ENCODE data around the gene TTC33.

Gene TTC33

DNA sequence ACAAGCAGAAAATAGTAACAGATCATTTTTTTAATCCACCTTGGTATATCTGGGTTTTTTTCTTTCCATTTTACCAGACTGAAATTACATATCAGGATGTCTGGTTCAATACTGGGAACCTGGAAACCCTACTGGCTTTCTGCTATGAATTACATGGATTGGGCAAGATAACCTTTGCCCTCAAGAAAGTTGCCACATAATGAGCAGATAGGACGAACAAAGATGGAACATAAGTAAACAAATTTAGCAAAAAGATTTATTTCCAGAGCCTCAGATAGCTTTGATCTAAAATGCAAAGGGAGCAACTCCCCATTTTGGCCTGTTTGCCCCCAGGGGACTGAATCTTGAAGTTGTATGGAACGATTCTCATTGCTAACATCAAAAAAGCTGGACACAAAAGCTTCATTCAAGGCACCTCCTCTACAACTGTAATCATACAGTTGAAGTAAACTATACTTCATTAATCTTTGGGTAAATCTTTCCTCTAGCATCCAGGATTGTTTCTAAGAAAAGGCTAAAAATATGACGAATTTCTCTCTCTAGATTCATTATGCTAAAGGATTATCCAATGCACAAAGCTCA, 207.7 kb downstream of the TTC33 start:
- H3K27ac ChIP-seq (ENCODE audit: low read depth, low read length) = no peak overlapping the region

DNA sequence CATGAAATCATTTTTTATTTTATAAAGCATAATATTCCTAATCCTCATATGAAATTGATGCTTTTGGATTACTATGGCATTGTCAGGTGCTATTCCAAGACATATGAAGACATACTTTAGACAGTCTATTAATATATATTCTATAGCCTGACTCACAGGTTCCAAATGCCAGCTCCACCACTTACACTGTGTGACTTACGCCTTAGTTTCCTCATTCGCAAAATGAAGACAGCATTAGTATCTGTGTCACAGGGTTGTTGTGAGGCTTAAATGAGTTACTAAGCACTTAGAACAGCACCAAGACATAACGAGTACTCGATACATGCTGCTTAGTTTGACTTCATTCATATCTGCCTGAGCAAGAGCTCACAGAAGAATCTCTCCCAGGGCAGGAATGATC, 208.2 kb downstream of the TTC33 start:
- Histone ChIP-seq H3K9me3 (ENCODE audit: control insufficient read depth, insufficient read depth, low read depth, low read length) (no peaks in the 10 kb centered on the region), H3K27me3 (ENCODE audit: control insufficient read depth, insufficient read depth, low read length) (no peaks in the 10 kb centered on the region), H3K27ac (ENCODE audit: low read depth, low read length) (no peak overlapping the region), H3K4me3 (ENCODE audit: low read depth, low read length) (no peak overlapping the region), H3K36me3 (ENCODE audit: control insufficient read depth, insufficient read depth, low read length) (no peaks in the 10 kb centered on the region), H3K9ac (ENCODE audit: low read length) (no peak overlapping the region), H3K4me1 (ENCODE audit: control insufficient read depth, insufficient read depth, low read length) (no peaks in the 10 kb centered on the region)

More for the DNA sequence above, 207.7 kb downstream of the TTC33 start:
- Histone ChIP-seq H3K9me3 (ENCODE audit: control insufficient read depth, insufficient read depth, low read depth, low read length) (no peaks in the 10 kb centered on the region), H3K4me1 (ENCODE audit: control insufficient read depth, insufficient read depth, low read length) (no peaks in the 10 kb centered on the region), H3K27me3 (ENCODE audit: control insufficient read depth, insufficient read depth, low read length) (no peaks in the 10 kb centered on the region), H3K36me3 (ENCODE audit: control insufficient read depth, insufficient read depth, low read length) (no peaks in the 10 kb centered on the region), H3K9ac (ENCODE audit: low read length) (no peak overlapping the region), H3K4me3 (ENCODE audit: low read depth, low read length) (no peak overlapping the region)

DNA sequence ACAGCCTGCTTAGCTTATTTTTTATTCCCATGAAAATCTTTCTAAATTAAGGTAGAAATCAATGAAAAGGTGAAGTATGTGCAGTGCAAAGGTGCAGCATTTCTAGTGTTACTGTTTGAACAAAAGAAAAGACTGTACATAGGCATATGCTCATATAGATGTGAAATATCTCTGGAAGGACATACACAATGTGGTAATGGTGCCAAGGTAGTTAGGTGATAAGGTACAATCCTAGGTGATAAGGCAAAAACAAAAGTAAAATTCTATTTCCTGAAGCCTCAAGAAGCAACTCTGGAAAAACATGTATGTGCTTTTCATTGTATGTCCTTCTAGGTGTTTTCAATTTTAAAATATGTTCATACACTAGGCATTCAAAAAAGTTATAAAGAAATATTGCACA, 215.5 kb downstream of the TTC33 start:
- Histone ChIP-seq H3K27ac (ENCODE audit: low read depth, low read length) (no peak overlapping the region), H3K36me3 (ENCODE audit: control insufficient read depth, insufficient read depth, low read length) (no peaks in the 10 kb centered on the region), H3K4me3 (ENCODE audit: low read depth, low read length) (no peak overlapping the region), H3K9ac (ENCODE audit: low read length) (no peak overlapping the region), H3K4me1 (ENCODE audit: control insufficient read depth, insufficient read depth, low read length) (no peaks in the 10 kb centered on the region), H3K27me3 (ENCODE audit: control insufficient read depth, insufficient read depth, low read length) (no peaks in the 10 kb centered on the region), H3K9me3 (ENCODE audit: control insufficient read depth, insufficient read depth, low read depth, low read length) (no peaks in the 10 kb centered on the region)

DNA sequence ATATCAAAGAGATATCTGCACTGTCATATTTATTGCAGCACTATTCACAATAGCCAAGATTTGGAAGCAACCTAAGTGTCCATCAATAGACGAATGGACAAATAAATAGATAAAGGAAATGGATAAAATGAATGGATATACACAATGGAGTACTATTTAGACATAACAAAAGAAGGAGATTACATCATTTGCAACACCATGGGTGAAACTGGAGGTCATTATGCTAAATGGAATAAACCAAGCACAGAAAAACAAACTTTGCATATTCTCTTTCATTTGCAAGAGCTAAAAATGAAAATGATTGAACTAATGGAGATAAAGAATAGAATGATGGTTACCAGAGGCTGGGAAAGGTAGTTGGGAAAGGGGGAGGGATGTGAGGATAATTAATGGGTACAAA, 231.1 kb downstream of the TTC33 start:
- Histone ChIP-seq H3K27me3 (ENCODE audit: control insufficient read depth, insufficient read depth, low read length) (no peaks in the 10 kb centered on the region), H3K4me3 (ENCODE audit: low read depth, low read length) (no peak overlapping the region), H3K27ac (ENCODE audit: low read depth, low read length) (no peak overlapping the region), H3K4me1 (ENCODE audit: control insufficient read depth, insufficient read depth, low read length) (peaks cover 6% of the 10 kb centered on the region; the same call in 1 of the 2 replicates), H3K9ac (ENCODE audit: low read length) (no peak overlapping the region), H3K9me3 (ENCODE audit: control insufficient read depth, insufficient read depth, low read depth, low read length) (no peaks in the 10 kb centered on the region), H3K36me3 (ENCODE audit: control insufficient read depth, insufficient read depth, low read length) (no peaks in the 10 kb centered on the region)

DNA sequence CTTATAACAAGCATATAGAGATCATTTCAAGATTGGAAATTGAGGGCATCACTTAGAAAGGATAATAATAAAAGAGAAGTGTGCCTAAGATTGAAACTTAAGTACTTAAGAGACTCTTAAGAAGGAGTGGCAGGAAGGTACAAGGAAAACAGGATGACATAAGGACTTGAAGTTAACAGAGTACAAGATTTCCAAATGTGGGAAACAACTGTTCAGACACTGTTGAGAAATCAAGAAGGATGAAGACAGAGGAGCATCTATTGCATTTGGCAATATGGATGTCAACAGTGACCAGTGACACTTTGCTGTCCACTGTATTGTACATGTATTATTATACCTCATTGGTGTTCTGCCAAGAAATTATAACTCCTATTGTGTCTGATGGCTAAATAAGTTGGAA, 233.8 kb downstream of the TTC33 start:
- Histone ChIP-seq H3K9ac (ENCODE audit: low read length) (no peak overlapping the region), H3K4me3 (ENCODE audit: low read depth, low read length) (no peak overlapping the region), H3K9me3 (ENCODE audit: control insufficient read depth, insufficient read depth, low read depth, low read length) (no peaks in the 10 kb centered on the region), H3K27me3 (ENCODE audit: control insufficient read depth, insufficient read depth, low read length) (no peaks in the 10 kb centered on the region), H3K4me1 (ENCODE audit: control insufficient read depth, insufficient read depth, low read length) (peaks cover 6% of the 10 kb centered on the region; the same call in 1 of the 2 replicates), H3K36me3 (ENCODE audit: control insufficient read depth, insufficient read depth, low read length) (no peaks in the 10 kb centered on the region), H3K27ac (ENCODE audit: low read depth, low read length) (no peak overlapping the region)

- no peaks in the 10 kb centered on the region for H3K27me3 ChIP-seq (ENCODE audit: control insufficient read depth, insufficient read depth, low read length)
- H3K36me3 ChIP-seq (ENCODE audit: control insufficient read depth, insufficient read depth, low read length) = no peaks in the 10 kb centered on the region
- peaks cover 6% of the 10 kb centered on the region; the same call in 1 of the 2 replicates for H3K4me1 ChIP-seq (ENCODE audit: control insufficient read depth, insufficient read depth, low read length)
- no peak overlapping the region for H3K9ac ChIP-seq (ENCODE audit: low read length)
- H3K9me3 ChIP-seq (ENCODE audit: control insufficient read depth, insufficient read depth, low read depth, low read length) = no peaks in the 10 kb centered on the region
- no peak overlapping the region for H3K4me3 ChIP-seq (ENCODE audit: low read depth, low read length)
- H3K27ac ChIP-seq (ENCODE audit: low read depth, low read length) = no peak overlapping the region
Measured at GRCh38 chr5:40521108-40521785, 234.5 kb downstream of the TTC33 start.

- no peaks in the 10 kb centered on the region for H3K27me3 ChIP-seq (ENCODE audit: control insufficient read depth, insufficient read depth, low read length)
- H3K36me3 ChIP-seq (ENCODE audit: control insufficient read depth, insufficient read depth, low read length) = no peaks in the 10 kb centered on the region
- no peaks in the 10 kb centered on the region for H3K4me1 ChIP-seq (ENCODE audit: control insufficient read depth, insufficient read depth, low read length)
- no peak overlapping the region for H3K4me3 ChIP-seq (ENCODE audit: low read depth, low read length)
- no peak overlapping the region for H3K27ac ChIP-seq (ENCODE audit: low read depth, low read length)
- no peaks in the 10 kb centered on the region for H3K9me3 ChIP-seq (ENCODE audit: control insufficient read depth, insufficient read depth, low read depth, low read length)
- H3K9ac ChIP-seq (ENCODE audit: low read length) = no peak overlapping the region
Measured at GRCh38 chr5:40518485-40518917, 237.3 kb downstream of the TTC33 start.

DNA sequence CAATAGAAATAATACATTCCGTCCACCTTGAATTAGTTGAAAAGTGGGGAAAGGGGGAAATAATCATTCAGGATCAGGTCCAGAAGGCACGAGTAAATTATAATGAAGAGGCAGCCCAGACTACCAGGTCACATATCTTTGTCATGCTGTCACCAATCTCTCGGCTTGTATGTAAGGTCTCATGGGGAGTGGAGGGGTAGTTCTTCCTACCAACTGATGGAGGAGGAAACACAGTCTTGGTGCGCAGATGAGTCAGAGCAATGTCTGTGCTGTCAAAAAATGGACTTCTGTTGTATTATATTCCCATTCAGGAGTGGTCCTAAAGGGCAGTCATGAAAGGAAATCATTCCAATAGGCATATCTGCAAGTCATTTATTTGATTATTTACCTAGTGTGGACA, 240.3 kb downstream of the TTC33 start:
- H3K27ac ChIP-seq (ENCODE audit: low read depth, low read length) = no peak overlapping the region
- H3K9ac ChIP-seq (ENCODE audit: low read length) = no peak overlapping the region
- H3K4me1 ChIP-seq (ENCODE audit: control insufficient read depth, insufficient read depth, low read length) = no peaks in the 10 kb centered on the region
- H3K27me3 ChIP-seq (ENCODE audit: control insufficient read depth, insufficient read depth, low read length) = no peaks in the 10 kb centered on the region
- no peaks in the 10 kb centered on the region for H3K9me3 ChIP-seq (ENCODE audit: control insufficient read depth, insufficient read depth, low read depth, low read length)
- no peak overlapping the region for H3K4me3 ChIP-seq (ENCODE audit: low read depth, low read length)
- no peaks in the 10 kb centered on the region for H3K36me3 ChIP-seq (ENCODE audit: control insufficient read depth, insufficient read depth, low read length)

GRCh38 chr5:40514976-40515375, 240.8 kb downstream of the TTC33 start:
- H3K9ac ChIP-seq (ENCODE audit: low read length) = no peak overlapping the region
- no peak overlapping the region for H3K27ac ChIP-seq (ENCODE audit: low read depth, low read length)
- no peak overlapping the region for H3K4me3 ChIP-seq (ENCODE audit: low read depth, low read length)
- H3K4me1 ChIP-seq (ENCODE audit: control insufficient read depth, insufficient read depth, low read length) = no peaks in the 10 kb centered on the region
- no peaks in the 10 kb centered on the region for H3K36me3 ChIP-seq (ENCODE audit: control insufficient read depth, insufficient read depth, low read length)
- H3K27me3 ChIP-seq (ENCODE audit: control insufficient read depth, insufficient read depth, low read length) = no peaks in the 10 kb centered on the region
- no peaks in the 10 kb centered on the region for H3K9me3 ChIP-seq (ENCODE audit: control insufficient read depth, insufficient read depth, low read depth, low read length)

GRCh38 chr5:40511801-40512200, 244.0 kb downstream of the TTC33 start:
- Histone ChIP-seq H3K4me1 (ENCODE audit: control insufficient read depth, insufficient read depth, low read length) (no peaks in the 10 kb centered on the region), H3K9me3 (ENCODE audit: control insufficient read depth, insufficient read depth, low read depth, low read length) (no peaks in the 10 kb centered on the region), H3K27me3 (ENCODE audit: control insufficient read depth, insufficient read depth, low read length) (no peaks in the 10 kb centered on the region), H3K4me3 (ENCODE audit: low read depth, low read length) (no peak overlapping the region), H3K9ac (ENCODE audit: low read length) (no peak overlapping the region), H3K27ac (ENCODE audit: low read depth, low read length) (no peak overlapping the region), H3K36me3 (ENCODE audit: control insufficient read depth, insufficient read depth, low read length) (no peaks in the 10 kb centered on the region)

- Histone ChIP-seq H3K27ac (ENCODE audit: low read depth, low read length) (no peak overlapping the region), H3K9me3 (ENCODE audit: control insufficient read depth, insufficient read depth, low read depth, low read length) (no peaks in the 10 kb centered on the region), H3K4me3 (ENCODE audit: low read depth, low read length) (no peak overlapping the region), H3K36me3 (ENCODE audit: control insufficient read depth, insufficient read depth, low read length) (no peaks in the 10 kb centered on the region), H3K27me3 (ENCODE audit: control insufficient read depth, insufficient read depth, low read length) (no peaks in the 10 kb centered on the region), H3K4me1 (ENCODE audit: control insufficient read depth, insufficient read depth, low read length) (no peaks in the 10 kb centered on the region), H3K9ac (ENCODE audit: low read length) (no peak overlapping the region)
Measured at GRCh38 chr5:40507095-40507494, 248.7 kb downstream of the TTC33 start.
